ENCODE results near the gene AHR. TPM values are rescaled to one million over a fixed set of nuclear protein-coding genes. Genes with fewer than 3 reads are reported as not detected.

The AHR gene
- total RNA-seq, 1 experiment from 2014 or later = 61.3 TPM

GRCh38 chr7:17312641-17313040 is 14.2 kb downstream of the AHR start:
- no peaks in the 10 kb centered on the region for H3K9me3 ChIP-seq (ENCODE audit: insufficient read depth, low read depth)
- intact Hi-C loops (cut with micrococcal nuclease; ENCODE audit: unreplicated experiment) = no loop called here
- H2AFZ ChIP-seq = no peak overlapping the region
- H3K36me3 ChIP-seq (ENCODE audit: low read depth) = peaks cover 64% of the 10 kb centered on the region
- DNase-seq = no peak
- H3K27ac ChIP-seq = no peak overlapping the region
- no peaks in the 10 kb centered on the region for H3K27me3 ChIP-seq (ENCODE audit: insufficient read depth, low read depth)
- TF ChIP-seq EZH2 (IDR thresholded peaks at IDR 0.05; ENCODE audit: low read depth) (no peak), CTCF (conservative IDR thresholded peaks at IDR 0.05) (no peak)
- H3K4me1 ChIP-seq (replicated peaks; ENCODE audit: insufficient read depth) = peaks cover 8% of the 10 kb centered on the region; the same call in 1 of the 2 replicates
- CTCF ChIA-PET = no interaction called here
- POLR2A ChIA-PET (ENCODE audit: unreplicated experiment) = interaction anchor here (0.7 kb wide), 1 partner anchor 28 kb away, joined by 11 read pairs; no protein-coding TSS in a partner anchor
- H3K4me2 ChIP-seq = no peak overlapping the region
- no peaks in the 10 kb centered on the region for H3F3A ChIP-seq (ENCODE audit: insufficient read depth, low read depth)
- H3K9me2 ChIP-seq (ENCODE audit: insufficient read depth) = no peaks in the 10 kb centered on the region
- H4K20me1 ChIP-seq (ENCODE audit: insufficient read depth) = peaks cover 8% of the 10 kb centered on the region
- no peak overlapping the region for H3K4me3 ChIP-seq
- H3K79me2 ChIP-seq (ENCODE audit: low read depth) = peaks cover 82% of the 10 kb centered on the region
- BruUV-seq (replicated peaks) = no TSS peak

- H3K27ac ChIP-seq = no peak overlapping the region
- H3K9me3 ChIP-seq (ENCODE audit: insufficient read depth, low read depth) = no peaks in the 10 kb centered on the region; the same call in 1 of the 2 replicates
- no TSS peak for BruUV-seq (replicated peaks)
- ChIA-PET CTCF (no interaction called here), POLR2A (ENCODE audit: unreplicated experiment) (interaction anchor here (0.7 kb wide), 1 partner anchor 28 kb away, joined by 11 read pairs; no protein-coding TSS in a partner anchor)
- DNase-seq = no peak
- no peak overlapping the region for H2AFZ ChIP-seq
- peaks cover 4% of the 10 kb centered on the region; the same call in 1 of the 2 replicates for H3K4me1 ChIP-seq (replicated peaks; ENCODE audit: insufficient read depth)
- H3K4me3 ChIP-seq = no peak overlapping the region
- peaks cover 8% of the 10 kb centered on the region for H4K20me1 ChIP-seq (ENCODE audit: insufficient read depth)
- TF ChIP-seq EZH2 (IDR thresholded peaks at IDR 0.05; ENCODE audit: low read depth) (no peak), CTCF (conservative IDR thresholded peaks at IDR 0.05) (no peak)
- H3K9me2 ChIP-seq (ENCODE audit: insufficient read depth) = no peaks in the 10 kb centered on the region
- H3F3A ChIP-seq (ENCODE audit: insufficient read depth, low read depth) = no peaks in the 10 kb centered on the region
- H3K79me2 ChIP-seq (ENCODE audit: low read depth) = peaks cover 82% of the 10 kb centered on the region
- no peaks in the 10 kb centered on the region for H3K27me3 ChIP-seq (ENCODE audit: insufficient read depth, low read depth)
- H3K36me3 ChIP-seq (ENCODE audit: low read depth) = peaks cover 70% of the 10 kb centered on the region
- H3K4me2 ChIP-seq = no peak overlapping the region
- intact Hi-C loops (cut with micrococcal nuclease; ENCODE audit: unreplicated experiment) = no loop called here
Measured at GRCh38 chr7:17313194-17313593, 14.7 kb downstream of the AHR start.

GRCh38 chr7:17315974-17316373 is 17.5 kb downstream of the AHR start:
- no peak overlapping the region for H2AFZ ChIP-seq
- H3K4me2 ChIP-seq = no peak overlapping the region
- 0 out of 2 replicates have a peak, but pooled peaks cover 12% of the 10 kb centered on the region for H4K20me1 ChIP-seq (ENCODE audit: insufficient read depth)
- no peaks in the 10 kb centered on the region for H3K27me3 ChIP-seq (ENCODE audit: insufficient read depth, low read depth)
- CTCF ChIA-PET = no interaction called here
- H3K9me2 ChIP-seq (ENCODE audit: insufficient read depth) = no peaks in the 10 kb centered on the region
- intact Hi-C loops (cut with micrococcal nuclease; ENCODE audit: unreplicated experiment) = no loop called here
- H3K27ac ChIP-seq = no peak overlapping the region
- H3K4me1 ChIP-seq (replicated peaks; ENCODE audit: insufficient read depth) = no peaks in the 10 kb centered on the region
- peaks cover 50% of the 10 kb centered on the region for H3K36me3 ChIP-seq (ENCODE audit: low read depth)
- no peaks in the 10 kb centered on the region; the same call in 1 of the 2 replicates for H3K9me3 ChIP-seq (ENCODE audit: insufficient read depth, low read depth)
- DNase-seq = no peak
- H3F3A ChIP-seq (ENCODE audit: insufficient read depth, low read depth) = no peaks in the 10 kb centered on the region
- no TSS peak for BruUV-seq (replicated peaks)
- TF ChIP-seq CTCF (conservative IDR thresholded peaks at IDR 0.05) (no peak), EZH2 (IDR thresholded peaks at IDR 0.05; ENCODE audit: low read depth) (no peak)
- H3K4me3 ChIP-seq = no peak overlapping the region
- peaks cover 82% of the 10 kb centered on the region for H3K79me2 ChIP-seq (ENCODE audit: low read depth)
- POLR2A ChIA-PET (ENCODE audit: unreplicated experiment) = no interaction called here
